ENCODE results near the gene SUGP1. TPM values are rescaled to one million over a fixed set of nuclear protein-coding genes. Genes with fewer than 3 reads are reported as not detected.

The SUGP1 gene
- total RNA-seq, 1 experiment from 2014 or later = 81.3 TPM

GRCh38 chr19:19292607-19293006, 27.7 kb downstream of the SUGP1 start:
- CTCF ChIA-PET = no interaction called here
- POLR2A ChIA-PET = interaction anchor here (0.6 to 1.1 kb wide), 3 partner anchors 19 to 290 kb away, joined by 3 to 5 read pairs (median 5); no protein-coding TSS in a partner anchor

GRCh38 chr19:19285686-19286085, 34.6 kb downstream of the SUGP1 start:
- Mint-ChIP-seq H3K27ac (no peak overlapping the region), H3K9me3 (no peaks in the 10 kb centered on the region), H3K4me1 (no peaks in the 10 kb centered on the region), H3K27me3 (ENCODE audit: low read depth) (no peaks in the 10 kb centered on the region), H3K36me3 (peaks cover 28% of the 10 kb centered on the region), H3K4me3 (no peak overlapping the region)
- DNase-seq (ENCODE audit: low spot score) = no peak
- POLR2A ChIA-PET = no interaction called here
- TF ChIP-seq CBFB (CRISPR knock-in tag; IDR thresholded peaks at IDR 0.05; ENCODE audit: low read depth) (no peak), TCF7 (CRISPR knock-in tag; IDR thresholded peaks at IDR 0.05; ENCODE audit: low read depth) (no peak)
- no peak for ATAC-seq
- CTCF ChIA-PET = no interaction called here

More at GRCh38 chr19:19292607-19293006, 27.7 kb downstream of the SUGP1 start:
- DNase-seq (ENCODE audit: low spot score) (no peak), ATAC-seq (no peak)
- Mint-ChIP-seq H3K4me1 (no peaks in the 10 kb centered on the region), H3K27me3 (ENCODE audit: low read depth) (no peaks in the 10 kb centered on the region), H3K4me3 (no peak overlapping the region), H3K36me3 (peaks cover 52% of the 10 kb centered on the region), H3K9me3 (no peaks in the 10 kb centered on the region), H3K27ac (no peak overlapping the region)
- no peak for TF ChIP-seq CDX4 (CRISPR knock-in tag; IDR thresholded peaks at IDR 0.05; ENCODE audit: borderline replicate concordance)
- TF ChIP-seq HMGA2 (CRISPR knock-in tag; IDR thresholded peaks at IDR 0.05) = no peak
- TF ChIP-seq E2F5 (CRISPR knock-in tag; IDR thresholded peaks at IDR 0.05) = no peak
- no peak for TF ChIP-seq ZNF512 (CRISPR knock-in tag; IDR thresholded peaks at IDR 0.05; ENCODE audit: borderline replicate concordance)

- Mint-ChIP-seq H3K4me1 (no peaks in the 10 kb centered on the region), H3K4me3 (no peak overlapping the region), H3K27me3 (ENCODE audit: low read depth) (no peaks in the 10 kb centered on the region), H3K9me3 (no peaks in the 10 kb centered on the region), H3K27ac (peak overlapping the region; percentile 57; the same call in 1 of the 2 replicates), H3K36me3 (peaks cover 27% of the 10 kb centered on the region)
- TF ChIP-seq ZNF423 (CRISPR knock-in tag; IDR thresholded peaks at IDR 0.05) (no peak), MYBL2 (CRISPR knock-in tag; IDR thresholded peaks at IDR 0.05) (no peak), MXD4 (CRISPR knock-in tag; IDR thresholded peaks at IDR 0.05; ENCODE audit: borderline replicate concordance) (no peak)
- POLR2A ChIA-PET = no interaction called here
- ATAC-seq (no peak), DNase-seq (ENCODE audit: low spot score) (no peak)
- CTCF ChIA-PET = no interaction called here
Measured at GRCh38 chr19:19280561-19280960, 39.7 kb downstream of the SUGP1 start.

- no peaks in the 10 kb centered on the region for H3K9me3 Mint-ChIP-seq
- no peak for TF ChIP-seq RELA (CRISPR knock-in tag; IDR thresholded peaks at IDR 0.05; ENCODE audit: borderline replicate concordance)
- no peak for TF ChIP-seq HMGXB4 (CRISPR knock-in tag; IDR thresholded peaks at IDR 0.05)
- no peak for TF ChIP-seq NFYB (CRISPR knock-in tag; conservative IDR thresholded peaks at IDR 0.05; ENCODE audit: low read depth)
- H3K36me3 Mint-ChIP-seq = peaks cover 25% of the 10 kb centered on the region
- H3K4me3 Mint-ChIP-seq = no peak overlapping the region
- ATAC-seq (no peak), DNase-seq (ENCODE audit: low spot score) (no peak)
- ChIA-PET POLR2A (no interaction called here), CTCF (no interaction called here)
- no peak overlapping the region for H3K27ac Mint-ChIP-seq
- H3K4me1 Mint-ChIP-seq = no peaks in the 10 kb centered on the region
- H3K27me3 Mint-ChIP-seq (ENCODE audit: low read depth) = no peaks in the 10 kb centered on the region
Measured at GRCh38 chr19:19279853-19280252, 40.5 kb downstream of the SUGP1 start.
